ENCODE data around the gene ZBTB3.
A peak's percentile ranks its signal among the peaks of the same experiment; 100 is the strongest.

ZBTB3 gene

DNA sequence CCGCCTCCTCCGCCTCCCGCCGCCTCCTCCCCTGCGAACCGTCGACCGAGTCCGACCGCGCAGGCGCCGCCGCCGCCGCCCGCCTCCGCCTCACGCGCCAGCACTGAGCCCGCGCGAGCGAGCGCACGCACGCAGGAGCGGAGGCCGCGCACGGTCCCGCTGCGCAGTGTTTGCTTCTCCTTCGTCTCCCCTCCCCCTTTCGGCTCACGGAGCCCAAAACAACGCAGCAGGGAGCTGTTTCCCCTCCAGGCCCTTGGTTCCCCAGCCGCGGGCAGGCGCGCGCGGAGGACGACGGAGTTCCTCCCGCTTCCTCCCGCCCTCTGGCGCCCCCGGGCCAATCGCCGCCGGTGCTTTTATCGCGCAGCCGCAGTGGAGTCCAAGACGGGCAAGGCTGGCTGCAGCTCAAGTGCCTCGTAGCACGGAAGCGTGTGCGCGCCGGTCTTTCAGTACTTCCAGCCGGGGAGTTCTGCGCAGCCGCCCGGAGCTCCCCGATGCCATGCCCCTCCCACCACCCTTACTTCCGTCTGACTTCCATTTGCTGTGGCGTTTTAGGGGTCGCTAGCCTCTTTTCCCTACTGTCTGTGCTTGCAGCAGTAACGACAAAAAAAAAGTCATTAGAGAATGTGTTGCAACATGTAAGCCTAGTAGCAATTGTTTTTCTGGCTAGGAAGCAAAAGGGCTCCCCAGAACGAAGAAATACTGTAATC is 26.6 kb downstream of the ZBTB3 start, which contains the start of gene HNRNPUL2:
HNRNPUL2 (minus strand) TSS at position 293 of the 707 bp plus-strand sequence. CDS start 301 bp downstream, outside the sequence.
- 0% methylated on average over 57 to 59 of the region's 72 CpGs for WGBS, 2 experiments (ENCODE audit: insufficient coverage in 2 of 2)
- H3K4me1 ChIP-seq (ENCODE audit: control insufficient read depth, insufficient read depth, low read length, poor library complexity, severe bottlenecking), result peaks cover 8% of the 10 kb centered on the region
- peaks cover 47% of the 10 kb centered on the region for H3K36me3 ChIP-seq (ENCODE audit: control insufficient read depth, insufficient read depth, low read length)
- no peaks in the 10 kb centered on the region for H3K9me3 ChIP-seq (ENCODE audit: control insufficient read depth, low read length)
- H3K27ac ChIP-seq (ENCODE audit: low read depth, low read length, severe bottlenecking), result peak within 1 kb of the TSS; percentile 98
- H3K4me3 ChIP-seq (ENCODE audit: extremely low read depth, insufficient read depth, low read length, poor library complexity, severe bottlenecking), result peak within 1 kb of the TSS; percentile 98

DNA sequence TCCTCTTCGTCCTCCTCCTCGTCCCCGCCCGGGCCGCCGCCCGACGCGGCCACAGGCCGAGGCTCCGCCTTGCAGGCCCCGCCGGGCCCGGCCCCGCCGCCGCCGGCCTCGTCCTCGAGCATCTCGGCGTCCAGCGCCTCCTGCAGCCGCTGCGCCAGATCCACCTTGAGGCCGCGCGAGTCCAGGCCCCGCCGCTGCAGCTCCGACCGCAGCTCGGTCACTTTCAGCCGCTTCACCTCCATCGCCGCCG is 27.1 kb downstream of the ZBTB3 start:
- Histone ChIP-seq H3K36me3 (ENCODE audit: control insufficient read depth, insufficient read depth, low read length) (peaks cover 50% of the 10 kb centered on the region), H3K4me1 (ENCODE audit: control insufficient read depth, insufficient read depth, low read length, poor library complexity, severe bottlenecking) (peaks cover 9% of the 10 kb centered on the region), H3K27ac (ENCODE audit: low read depth, low read length, severe bottlenecking) (peak overlapping the region; percentile 98), H3K4me3 (ENCODE audit: extremely low read depth, insufficient read depth, low read length, poor library complexity, severe bottlenecking) (peak overlapping the region; percentile 98), H3K9me3 (ENCODE audit: control insufficient read depth, low read length) (no peaks in the 10 kb centered on the region)
- 0% methylated on average over 20 to 30 of the region's 37 CpGs for WGBS, 2 experiments (ENCODE audit: insufficient coverage in 2 of 2)

DNA sequence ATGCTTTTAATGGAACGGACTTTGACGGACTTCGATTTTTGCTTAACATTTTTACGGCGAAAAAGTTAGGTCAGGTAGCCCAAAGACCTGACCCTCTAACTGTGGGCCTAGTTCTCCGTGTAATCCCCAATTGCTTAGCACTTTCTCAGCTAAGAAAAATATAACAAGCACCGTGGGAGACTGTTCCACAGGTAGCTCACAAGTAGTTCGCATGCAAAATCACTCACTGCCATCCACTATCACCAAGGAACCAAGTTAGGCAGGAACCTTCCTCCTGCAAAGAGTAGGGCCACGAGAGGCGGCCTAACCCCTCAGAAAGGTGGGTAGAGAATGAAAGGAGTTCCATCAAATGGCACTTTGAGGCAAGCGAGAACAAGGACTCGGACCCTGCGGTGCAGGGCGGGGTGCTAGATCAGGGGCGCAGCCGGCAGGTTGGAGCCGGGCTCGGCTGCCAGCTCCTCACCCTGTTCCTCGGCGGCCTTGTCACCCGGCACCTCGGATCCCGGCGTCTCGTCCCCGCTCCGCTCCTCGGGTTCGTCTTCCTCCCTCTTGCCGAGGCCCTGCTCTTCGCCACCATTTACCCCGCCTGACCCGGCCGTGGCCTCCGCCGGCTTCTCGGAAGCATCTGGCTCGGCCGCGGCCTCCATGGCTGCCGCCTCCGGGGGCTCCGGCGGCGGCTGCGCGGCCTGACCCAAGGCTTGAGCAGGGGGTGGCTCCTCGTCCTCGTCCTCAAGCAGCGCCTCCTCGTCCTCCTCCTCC is 27.6 kb downstream of the ZBTB3 start:
- peaks cover 9% of the 10 kb centered on the region for H3K4me1 ChIP-seq (ENCODE audit: control insufficient read depth, insufficient read depth, low read length, poor library complexity, severe bottlenecking)
- H3K27ac ChIP-seq (ENCODE audit: low read depth, low read length, severe bottlenecking), result peak overlapping the region; percentile 98
- H3K36me3 ChIP-seq (ENCODE audit: control insufficient read depth, insufficient read depth, low read length), result peaks cover 52% of the 10 kb centered on the region
- 0 to 1% methylated on average over 46 to 48 of the region's 51 CpGs for WGBS, 2 experiments (ENCODE audit: insufficient coverage in 2 of 2)
- H3K9me3 ChIP-seq (ENCODE audit: control insufficient read depth, low read length), result no peaks in the 10 kb centered on the region
- H3K4me3 ChIP-seq (ENCODE audit: extremely low read depth, insufficient read depth, low read length, poor library complexity, severe bottlenecking), result peak overlapping the region; percentile 98

DNA sequence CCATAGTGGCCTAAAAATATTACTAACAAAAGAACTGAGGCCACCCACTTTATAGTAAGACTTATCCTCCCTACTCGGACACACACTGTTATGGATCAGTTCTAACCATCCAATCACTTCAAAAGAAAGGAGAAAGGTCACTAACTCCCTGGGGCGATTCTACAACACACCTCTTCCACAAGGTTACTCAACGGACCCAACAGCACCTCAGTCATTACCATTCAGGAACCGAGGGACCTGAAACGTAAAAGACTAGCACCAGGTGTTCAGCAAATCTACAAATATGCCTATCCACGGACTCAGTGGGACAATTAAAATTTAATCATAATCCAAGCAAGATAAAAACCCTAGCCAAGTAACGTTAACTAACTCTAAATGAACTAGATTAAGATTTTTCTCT is 28.3 kb downstream of the ZBTB3 start:
- WGBS, 2 experiments (ENCODE audit: insufficient coverage in 2 of 2), result 0% methylated on average over 6 of the region's 7 CpGs
- H3K36me3 ChIP-seq (ENCODE audit: control insufficient read depth, insufficient read depth, low read length), result peaks cover 54% of the 10 kb centered on the region
- H3K27ac ChIP-seq (ENCODE audit: low read depth, low read length, severe bottlenecking), result peak overlapping the region; percentile 98
- peak overlapping the region; percentile 98 for H3K4me3 ChIP-seq (ENCODE audit: extremely low read depth, insufficient read depth, low read length, poor library complexity, severe bottlenecking)
- H3K4me1 ChIP-seq (ENCODE audit: control insufficient read depth, insufficient read depth, low read length, poor library complexity, severe bottlenecking), result peaks cover 9% of the 10 kb centered on the region
- H3K9me3 ChIP-seq (ENCODE audit: control insufficient read depth, low read length), result no peaks in the 10 kb centered on the region

DNA sequence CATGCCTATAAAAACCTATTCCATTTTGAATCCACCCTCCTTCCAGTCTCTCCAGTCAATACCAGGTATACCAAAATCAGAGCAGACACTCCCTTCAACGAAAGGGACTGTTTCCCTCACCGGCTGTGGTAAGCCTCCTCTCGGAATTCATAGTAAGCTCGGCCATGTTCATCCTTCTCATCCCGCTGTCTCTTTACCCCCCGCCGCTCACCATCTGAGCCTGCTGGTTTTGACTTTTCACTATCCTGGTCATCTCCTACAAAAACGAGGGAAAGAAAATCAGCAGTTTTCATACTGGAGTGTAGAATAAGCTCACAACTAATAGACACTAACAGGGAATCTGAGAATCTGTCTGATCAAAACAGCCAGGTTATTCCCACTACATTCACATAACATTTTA is 29.8 kb downstream of the ZBTB3 start:
- Histone ChIP-seq H3K27ac (ENCODE audit: low read depth, low read length, severe bottlenecking) (no peak overlapping the region), H3K36me3 (ENCODE audit: control insufficient read depth, insufficient read depth, low read length) (peaks cover 61% of the 10 kb centered on the region), H3K9me3 (ENCODE audit: control insufficient read depth, low read length) (no peaks in the 10 kb centered on the region), H3K4me1 (ENCODE audit: control insufficient read depth, insufficient read depth, low read length, poor library complexity, severe bottlenecking) (peaks cover 5% of the 10 kb centered on the region), H3K4me3 (ENCODE audit: extremely low read depth, insufficient read depth, low read length, poor library complexity, severe bottlenecking) (no peak overlapping the region)
- WGBS, 2 experiments (ENCODE audit: insufficient coverage in 2 of 2), result 82 to 96% methylated on average over 5 of the region's 8 CpGs

DNA sequence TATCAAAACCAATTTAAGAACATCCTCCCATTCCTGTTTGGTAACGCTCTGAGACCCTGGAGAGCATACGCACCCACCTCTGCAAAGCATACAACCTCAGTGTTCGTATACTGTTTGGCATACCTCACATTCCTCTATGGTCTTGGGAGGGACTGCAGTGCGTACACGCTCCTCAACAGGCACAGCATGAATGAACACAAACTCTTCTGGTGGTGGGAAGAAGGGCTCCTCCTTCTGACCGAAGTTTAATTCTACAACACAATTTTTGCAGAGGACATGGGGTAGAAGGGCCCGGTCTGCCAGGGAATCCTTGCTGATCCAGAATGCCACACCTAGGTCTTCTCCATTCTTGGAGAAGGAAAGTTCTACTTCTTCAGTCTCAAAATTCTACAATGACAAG is 32.0 kb downstream of the ZBTB3 start:
- H3K4me1 ChIP-seq (ENCODE audit: control insufficient read depth, insufficient read depth, low read length, poor library complexity, severe bottlenecking), result peaks cover 5% of the 10 kb centered on the region
- no peaks in the 10 kb centered on the region for H3K9me3 ChIP-seq (ENCODE audit: control insufficient read depth, low read length)
- 83 to 86% methylated on average over 3 to 4 of the region's 7 CpGs for WGBS, 2 experiments (ENCODE audit: insufficient coverage in 2 of 2)
- H3K36me3 ChIP-seq (ENCODE audit: control insufficient read depth, insufficient read depth, low read length), result peaks cover 82% of the 10 kb centered on the region
- no peak overlapping the region for H3K4me3 ChIP-seq (ENCODE audit: extremely low read depth, insufficient read depth, low read length, poor library complexity, severe bottlenecking)
- H3K27ac ChIP-seq (ENCODE audit: low read depth, low read length, severe bottlenecking), result peak overlapping the region; percentile 73

DNA sequence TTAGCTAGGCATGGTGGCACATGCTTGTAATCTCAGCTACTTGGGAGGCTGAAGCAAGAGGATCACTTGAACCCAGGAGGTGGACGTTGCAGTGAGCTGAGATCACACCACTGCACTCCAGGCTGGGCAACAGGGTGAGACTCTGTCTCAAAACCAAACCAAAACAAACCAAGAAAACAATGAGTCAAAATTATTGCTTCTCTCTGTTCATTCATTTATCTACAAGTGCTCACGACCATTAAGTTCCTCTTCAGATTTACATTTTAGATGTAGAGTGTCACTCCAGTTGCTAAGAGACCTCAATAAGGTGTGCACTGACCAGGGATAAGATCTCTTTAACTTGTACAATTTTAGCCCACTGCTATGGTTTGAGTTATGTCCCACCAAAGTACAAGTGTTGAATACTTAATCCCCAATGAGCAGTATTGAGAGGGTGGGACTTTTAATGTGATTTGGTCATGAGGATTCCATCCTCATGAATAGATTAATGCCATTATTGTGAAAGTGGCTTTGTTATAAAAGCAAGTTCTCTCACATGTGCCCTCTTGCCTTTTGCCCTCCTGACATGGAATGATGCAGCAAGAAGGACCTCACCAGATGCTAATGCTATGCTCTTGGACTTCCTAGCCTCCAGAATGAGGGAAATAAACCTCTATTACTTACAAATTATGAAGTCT is 34.5 kb downstream of the ZBTB3 start:
- Histone ChIP-seq H3K4me1 (ENCODE audit: control insufficient read depth, insufficient read depth, low read length, poor library complexity, severe bottlenecking) (peaks cover 5% of the 10 kb centered on the region), H3K4me3 (ENCODE audit: extremely low read depth, insufficient read depth, low read length, poor library complexity, severe bottlenecking) (no peak overlapping the region), H3K9me3 (ENCODE audit: control insufficient read depth, low read length) (no peaks in the 10 kb centered on the region), H3K27ac (ENCODE audit: low read depth, low read length, severe bottlenecking) (no peak overlapping the region), H3K36me3 (ENCODE audit: control insufficient read depth, insufficient read depth, low read length) (peaks cover 95% of the 10 kb centered on the region)
- 71 to 100% methylated on average over 1 to 2 of the region's 2 CpGs for WGBS, 2 experiments (ENCODE audit: insufficient coverage in 2 of 2)

DNA sequence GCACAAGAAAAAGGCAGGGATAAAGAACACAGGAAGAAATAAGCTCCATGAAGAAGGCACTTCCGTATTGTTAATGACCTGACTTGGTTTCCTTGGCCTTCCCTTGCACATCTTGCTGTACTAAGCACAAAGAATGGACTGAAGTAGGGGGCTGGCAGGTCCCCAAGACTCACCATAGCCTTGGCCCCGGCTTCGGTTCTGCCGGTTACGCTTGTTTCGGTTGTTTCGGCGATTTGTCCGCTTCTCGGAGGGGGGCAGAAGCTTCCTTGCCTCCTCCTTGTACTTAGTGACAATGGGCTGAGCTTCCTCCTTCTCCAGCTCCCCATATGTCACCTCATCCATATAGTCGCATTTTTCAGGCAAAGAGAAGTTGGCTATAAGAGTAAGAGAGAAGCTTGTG is 37.1 kb downstream of the ZBTB3 start:
- Histone ChIP-seq H3K4me1 (ENCODE audit: control insufficient read depth, insufficient read depth, low read length, poor library complexity, severe bottlenecking) (no peaks in the 10 kb centered on the region), H3K4me3 (ENCODE audit: extremely low read depth, insufficient read depth, low read length, poor library complexity, severe bottlenecking) (no peak overlapping the region), H3K36me3 (ENCODE audit: control insufficient read depth, insufficient read depth, low read length) (peaks cover 99% of the 10 kb centered on the region), H3K27ac (ENCODE audit: low read depth, low read length, severe bottlenecking) (no peak overlapping the region), H3K9me3 (ENCODE audit: control insufficient read depth, low read length) (no peaks in the 10 kb centered on the region)
- 94 to 99% methylated on average over 6 to 10 of the region's 11 CpGs for WGBS, 2 experiments (ENCODE audit: insufficient coverage in 2 of 2)

DNA sequence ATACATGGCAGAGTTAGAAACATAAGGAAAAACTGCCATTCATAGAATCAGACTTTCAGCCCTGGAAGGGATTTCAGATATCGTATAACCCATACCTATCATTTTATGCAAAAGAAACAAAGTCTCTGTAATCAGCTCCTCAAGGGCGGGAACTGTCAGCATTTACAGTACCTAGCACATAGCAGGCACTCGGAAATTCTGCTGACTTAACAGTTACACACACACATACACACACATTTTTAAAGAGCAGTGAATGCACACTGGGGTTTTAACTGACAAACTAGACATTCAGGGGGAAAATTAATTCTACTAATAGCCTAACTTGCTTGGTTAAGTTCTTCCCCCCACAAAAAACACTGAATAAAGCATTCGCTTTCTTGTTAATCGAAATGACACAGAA is 37.8 kb downstream of the ZBTB3 start:
- Histone ChIP-seq H3K27ac (ENCODE audit: low read depth, low read length, severe bottlenecking) (no peak overlapping the region), H3K4me1 (ENCODE audit: control insufficient read depth, insufficient read depth, low read length, poor library complexity, severe bottlenecking) (no peaks in the 10 kb centered on the region), H3K36me3 (ENCODE audit: control insufficient read depth, insufficient read depth, low read length) (peaks cover 99% of the 10 kb centered on the region), H3K9me3 (ENCODE audit: control insufficient read depth, low read length) (no peaks in the 10 kb centered on the region), H3K4me3 (ENCODE audit: extremely low read depth, insufficient read depth, low read length, poor library complexity, severe bottlenecking) (no peak overlapping the region)
- 94 to 95% methylated on average over 2 to 4 of the region's 5 CpGs for WGBS, 2 experiments (ENCODE audit: insufficient coverage in 2 of 2)

DNA sequence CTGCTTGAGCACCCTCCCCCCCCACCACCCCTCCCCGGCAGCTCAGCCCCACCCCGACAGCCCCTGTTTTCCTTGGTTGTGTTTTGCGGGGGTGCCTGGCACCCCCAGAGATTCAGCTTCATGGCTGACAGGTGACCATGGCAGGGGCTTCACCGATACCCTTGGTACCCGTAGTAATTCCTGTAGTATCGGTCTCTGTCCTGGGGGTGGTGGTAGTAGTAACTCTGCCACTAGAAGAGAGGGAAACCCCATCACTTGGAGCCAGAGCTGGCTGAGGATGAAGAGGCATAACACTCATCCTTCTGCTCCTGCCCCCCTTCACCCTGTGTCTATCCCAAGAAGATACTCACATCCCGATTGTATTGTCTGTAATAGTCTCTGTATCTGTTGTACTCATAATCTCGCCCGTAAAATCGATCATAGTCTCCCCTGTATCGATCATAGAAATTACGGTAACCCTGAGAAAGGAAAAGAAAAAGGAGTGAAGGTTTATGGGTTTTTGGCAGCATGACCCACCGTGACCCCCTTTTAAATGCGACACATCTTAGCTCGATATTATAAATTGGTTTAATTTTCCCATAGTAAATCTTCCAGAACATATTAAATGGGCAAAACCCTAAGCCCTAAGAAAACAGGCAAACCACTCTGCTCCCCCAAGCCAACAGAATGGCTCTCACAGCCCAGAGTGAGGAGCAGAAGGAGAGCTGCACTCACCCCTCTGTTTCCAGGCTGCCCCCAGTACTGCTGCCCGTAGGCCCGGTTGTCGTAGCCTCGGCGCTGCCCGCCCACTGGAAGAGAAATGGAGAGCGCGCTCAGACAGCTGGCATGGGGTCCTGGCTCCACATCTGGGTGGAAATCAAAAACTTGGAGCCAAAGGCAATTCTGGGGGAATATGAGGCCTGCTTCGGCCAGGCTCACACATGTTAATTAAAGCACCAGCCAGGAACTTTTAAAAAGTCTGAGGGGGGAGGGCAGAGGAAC is 38.5 kb downstream of the ZBTB3 start:
- H3K27ac ChIP-seq (ENCODE audit: low read depth, low read length, severe bottlenecking), result no peak overlapping the region
- H3K9me3 ChIP-seq (ENCODE audit: control insufficient read depth, low read length), result no peaks in the 10 kb centered on the region
- H3K4me3 ChIP-seq (ENCODE audit: extremely low read depth, insufficient read depth, low read length, poor library complexity, severe bottlenecking), result no peak overlapping the region
- no peaks in the 10 kb centered on the region for H3K4me1 ChIP-seq (ENCODE audit: control insufficient read depth, insufficient read depth, low read length, poor library complexity, severe bottlenecking)
- WGBS, 2 experiments (ENCODE audit: insufficient coverage in 2 of 2), result 98% methylated on average over 14 to 18 of the region's 24 CpGs
- H3K36me3 ChIP-seq (ENCODE audit: control insufficient read depth, insufficient read depth, low read length), result peaks cover 99% of the 10 kb centered on the region

All from mesodermal cell (in vitro differentiated cells).